ENCODE data around the gene POLR3GL.

GRCh38 chr1:145952903-145953302 lies 11.6 kb upstream of the POLR3GL start:
- TF ChIP-seq GATA2 (IDR thresholded peaks at IDR 0.05; ENCODE audit: low read depth, low read length) (no peak), GATA3 (IDR thresholded peaks at IDR 0.05; ENCODE audit: low read depth, low read length) (no peak)

Data from SH-SY5Y (cell line).